H1 (cell line): Measurements from ENCODE around the gene HHAT. TPM values are rescaled to one million over a fixed set of nuclear protein-coding genes. Genes with fewer than 3 reads are reported as not detected.

Experiments
- CTCF ChIA-PET: fragments of 300-600 bp; sonication (Branson Sonifier 250); formaldehyde crosslinking; loops from one replicate; lab custom pipeline; 2021; ENCODE audit not compliant: partially characterized antibody; lab: Charles Lee
- POLR2A ChIA-PET: fragments of 300-600 bp; sonication (Branson Sonifier 250); formaldehyde crosslinking; loops from one replicate; lab custom pipeline; 2021; ENCODE audit warnings: inconsistent platforms; ENCODE audit not compliant: partially characterized antibody; lab: Charles Lee
- DNase-seq, 2 experiments: peaks; one replicate each; pipeline versions ENCODE4 v3.0.0 to v3.0.0-alpha.2; 2010 to 2022; ENCODE audit warnings: low spot score in 2 of 2, low read depth in 1 of 2, mixed read lengths in 1 of 2
- FAIRE-seq: peaks from 2 replicates; lab custom pipeline; 2011; peaks lifted over from hg19 to GRCh38; lab: Jason Lieb, UNC
- H2AFZ ChIP-seq: 2 replicates; pipeline ENCODE4 v1.8.1; 2012; ENCODE audit warnings: low read length, inconsistent platforms
- H2AK5ac ChIP-seq: 2 replicates; pipeline ENCODE4 v1.6.1; 2013; ENCODE audit warnings: low read depth, low read length
- H2BK120ac ChIP-seq: replicated peaks from 2 replicates; pipeline ENCODE3; 2013; ENCODE audit warnings: low read depth, low read length, inconsistent platforms
- H2BK12ac ChIP-seq: 2 replicates; pipeline ENCODE4 v1.6.1; 2013; ENCODE audit warnings: low read depth, low read length
- H2BK15ac ChIP-seq: 2 replicates; pipeline ENCODE4 v1.6.1; 2013; ENCODE audit warnings: low read length
- H2BK20ac ChIP-seq: 2 replicates; pipeline ENCODE4 v1.6.1; 2013; ENCODE audit warnings: low read length
- H2BK5ac ChIP-seq: 2 replicates; pipeline ENCODE4 v1.6.1; 2013; ENCODE audit warnings: low read depth, low read length
- H3K14ac ChIP-seq: 2 replicates; pipeline ENCODE4 v1.6.1; 2013; ENCODE audit warnings: inconsistent platforms; ENCODE audit not compliant: insufficient read length
- H3K18ac ChIP-seq: 2 replicates; pipeline ENCODE4 v1.6.1; 2013; ENCODE audit warnings: low read length; ENCODE audit errors: extremely low read depth
- H3K23ac ChIP-seq: 2 replicates; pipeline ENCODE4 v1.6.1; 2013; ENCODE audit warnings: inconsistent platforms; ENCODE audit not compliant: insufficient read length
- H3K23me2 ChIP-seq: 2 replicates; pipeline ENCODE4 v1.6.1; 2013; ENCODE audit warnings: low read depth, low read length
- H3K27ac ChIP-seq: 2 replicates; pipeline ENCODE4 v1.6.1; 2011; ENCODE audit warnings: low read depth, low read length, inconsistent platforms
- H3K27me3 ChIP-seq, 4 experiments: replicated peaks in 1 of 4; 1 replicate in 1 of 4; 2 replicates in 3 of 4; pipeline versions ENCODE4 v1.6.1 to v1.8.1; 2011 to 2013; ENCODE audit warnings: low read length in 3 of 4, mild to moderate bottlenecking in 3 of 4, inconsistent platforms in 2 of 4, mixed read lengths in 2 of 4, moderate library complexity in 1 of 4; ENCODE audit not compliant: control insufficient read depth in 3 of 4, insufficient read depth in 3 of 4; ENCODE audit errors: extremely low read depth in 1 of 4
- H3K36me3 ChIP-seq, 4 experiments: 2 replicates each; pipeline versions ENCODE4 v1.6.1 to v1.8.1; 2011 to 2013; ENCODE audit warnings: mild to moderate bottlenecking in 4 of 4, low read length in 3 of 4, moderate library complexity in 2 of 4, control low read depth in 1 of 4, inconsistent platforms in 1 of 4; ENCODE audit not compliant: insufficient read depth in 4 of 4, control insufficient read depth in 2 of 4
- H3K4ac ChIP-seq: replicated peaks from 2 replicates; pipeline ENCODE3; 2013; ENCODE audit warnings: low read length, low read depth, mixed read lengths, inconsistent platforms; ENCODE audit not compliant: insufficient read length
- H3K4me1 ChIP-seq, 4 experiments: replicated peaks in 1 of 4; 1 replicate in 1 of 4; 2 replicates in 3 of 4; pipeline versions ENCODE4 v1.6.1 to v1.8.1; 2011 to 2013; ENCODE audit warnings: low read length in 3 of 4, inconsistent platforms in 2 of 4, mixed read lengths in 1 of 4; ENCODE audit not compliant: insufficient read depth in 4 of 4, control insufficient read depth in 3 of 4
- H3K4me2 ChIP-seq, 2 experiments: 2 replicates each; pipeline versions ENCODE4 v1.6.1 to v1.8.1; 2011 to 2013; ENCODE audit warnings: low read depth in 2 of 2, low read length in 2 of 2, control low read depth in 1 of 2, inconsistent platforms in 1 of 2, mild to moderate bottlenecking in 1 of 2; ENCODE audit not compliant: insufficient read depth in 1 of 2
- H3K4me3 ChIP-seq, 4 experiments: fragments of 200-600, 300-600 bp in 1 of 4; sonication (generic), shearing (Covaris generic), sonication (Bioruptor Twin) in 1 of 4; 2 replicates each; pipeline versions ENCODE4 v1.5.1 to v1.8.1; 2011 to 2016; ENCODE audit warnings: low read length in 4 of 4, low read depth in 3 of 4, control low read depth in 2 of 4, inconsistent platforms in 2 of 4, mild to moderate bottlenecking in 2 of 4, mixed read lengths in 1 of 4, moderate library complexity in 1 of 4; ENCODE audit not compliant: insufficient read depth in 2 of 4; ENCODE audit errors: extremely low read depth in 1 of 4
- H3K56ac ChIP-seq: replicated peaks from 2 replicates; pipeline ENCODE3; 2013; ENCODE audit warnings: low read depth, mild to moderate bottlenecking, mixed read lengths, low read length, inconsistent platforms; ENCODE audit not compliant: insufficient read length
- H3K79me1 ChIP-seq: 2 replicates; pipeline ENCODE4 v1.6.1; 2013; ENCODE audit warnings: low read depth, low read length, control low read depth
- H3K79me2 ChIP-seq, 2 experiments: 2 replicates each; pipeline versions ENCODE4 v1.6.1 to v1.8.1; 2012 to 2013; ENCODE audit warnings: low read length in 2 of 2, mild to moderate bottlenecking in 2 of 2, inconsistent platforms in 1 of 2; ENCODE audit not compliant: insufficient read depth in 2 of 2, control insufficient read depth in 1 of 2
- H3K9ac ChIP-seq, 4 experiments: replicated peaks in 1 of 4; 1 replicate in 1 of 4; 2 replicates in 3 of 4; pipeline versions ENCODE4 v1.6.1 to v1.8.1; 2011 to 2013; ENCODE audit warnings: low read depth in 3 of 4, low read length in 3 of 4, control low read depth in 2 of 4, mild to moderate bottlenecking in 2 of 4, moderate library complexity in 2 of 4, inconsistent platforms in 1 of 4; ENCODE audit errors: extremely low read depth in 1 of 4
- H3K9me3 ChIP-seq, 2 experiments: 2 replicates each; pipeline versions ENCODE4 v1.6.1 to v1.8.1; 2012 to 2013; ENCODE audit warnings: mild to moderate bottlenecking in 2 of 2, moderate library complexity in 2 of 2, control low read depth in 1 of 2, inconsistent platforms in 1 of 2, low read depth in 1 of 2, low read length in 1 of 2, mixed read lengths in 1 of 2; ENCODE audit not compliant: insufficient read depth in 2 of 2
- H4K20me1 ChIP-seq, 2 experiments: replicated peaks in 1 of 2; 2 replicates each; pipeline versions ENCODE3 to v1.8.1; 2011 to 2013; ENCODE audit warnings: inconsistent platforms in 2 of 2, low read length in 2 of 2, mild to moderate bottlenecking in 1 of 2; ENCODE audit not compliant: insufficient read depth in 2 of 2, control insufficient read depth in 1 of 2
- H4K5ac ChIP-seq: 2 replicates; pipeline ENCODE4 v1.6.1; 2013; ENCODE audit warnings: low read length, low read depth, mixed read lengths, inconsistent platforms; ENCODE audit not compliant: insufficient read length
- H4K8ac ChIP-seq: 2 replicates; pipeline ENCODE4 v1.8.0; 2013; ENCODE audit warnings: mild to moderate bottlenecking, moderate library complexity, low read length, inconsistent platforms; ENCODE audit not compliant: insufficient read depth; ENCODE audit errors: extremely low read depth
- H4K91ac ChIP-seq: replicated peaks from 2 replicates; pipeline ENCODE3; 2013; ENCODE audit warnings: low read length, mixed read lengths, inconsistent platforms; ENCODE audit not compliant: insufficient read length
- CHD1 ChIP-seq: IDR thresholded peaks from 2 replicates; pipeline ENCODE4 v1.6.1; 2012; ENCODE audit warnings: low read depth, low read length, improper control_type of control experiment
- CTBP2 ChIP-seq: IDR thresholded peaks from 2 replicates; pipeline ENCODE4 v1.7.0; 2011; ENCODE audit warnings: borderline replicate concordance, mild to moderate bottlenecking, moderate library complexity, mixed read lengths, low read length; ENCODE audit not compliant: insufficient read depth, insufficient read length
- POLR2A ChIP-seq, 2 experiments: IDR thresholded peaks; 1 replicate in 1 of 2; 2 replicates in 1 of 2; pipeline ENCODE4 v1.6.1; 2011; ENCODE audit warnings: low read depth in 2 of 2, low read length in 2 of 2, mild to moderate bottlenecking in 2 of 2; ENCODE audit errors: control extremely low read depth in 1 of 2
- WGBS, 2 experiments: shearing (Covaris generic) in 1 of 2; methylation state at CpG; one replicate each; pipeline versions ENCODE4 v1.1.6 to v1.1.7; 2013 to 2015; ENCODE audit warnings: low lambda C conversion rate in 2 of 2, mixed read lengths in 2 of 2, inconsistent platforms in 1 of 2, low coverage in 1 of 2, missing lambda C conversion rate in 1 of 2; ENCODE audit not compliant: insufficient replicate concordance in 2 of 2, insufficient coverage in 1 of 2, insufficient read length in 1 of 2; ENCODE audit errors: extremely low coverage in 1 of 2, missing lambda C conversion rate in 1 of 2; 5-methylcytosine and 5-hydroxymethylcytosine counted together
- polyA plus RNA-seq, 7 experiments: library from polyadenylated mRNA; depleted of rRNA in 3 of 7; stranded (reverse) in 5 of 7; unstranded in 2 of 7; fragments of >200 nt in 5 of 7; fragments of 200-250 nt in 2 of 7; gene quantifications; 1 replicate in 5 of 7; 2 replicates in 1 of 7; 4 replicates in 1 of 7; pipeline versions ENCODE4 v1.2.1 to v1.2.3, GENCODE V29; 2011 to 2013; ENCODE audit warnings: missing spikeins in 2 of 7, mixed read lengths in 2 of 7
- total RNA-seq: library from RNA; stranded (reverse); fragmentation: NEBNext Ultra II Directional; extraction: Animal tissue kit (Norgen Biotek cat#: 25700); gene quantifications from 2 replicates; pipeline ENCODE4 v1.2.1, GENCODE V29; 2021

Gene HHAT
- total and polyA plus RNA-seq, 2 of the 8 experiments (the other 6 are each of a cell fraction or from before 2014, with no cell fraction given): 0.15 to 0.51 TPM

DNA sequence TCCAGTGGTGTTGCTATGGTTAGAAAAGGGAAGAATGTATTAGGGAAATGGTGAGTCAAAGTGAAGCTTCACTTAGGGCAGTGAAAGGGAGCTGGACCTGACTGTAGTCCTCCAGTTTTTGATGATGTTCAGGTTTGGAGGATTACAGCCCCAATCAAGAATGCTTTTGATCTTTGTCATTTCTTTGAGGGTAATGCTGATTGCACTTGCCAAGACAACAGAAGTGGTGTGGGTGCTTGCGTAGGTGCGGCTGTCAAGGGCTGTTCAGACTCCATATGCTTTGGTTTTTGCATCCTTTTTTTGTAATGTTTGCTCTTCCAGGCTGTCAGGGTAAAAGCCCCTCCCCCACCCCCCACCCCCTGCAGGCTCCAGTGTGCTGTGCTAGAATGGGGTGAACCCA, 38.9 kb downstream of the HHAT start:
- H3K56ac ChIP-seq: no peak overlapping the region
- no peaks in the 10 kb centered on the region for H3K36me3 ChIP-seq
- H2AFZ ChIP-seq: no peak overlapping the region
- 0 out of 2 replicates have a peak overlapping the region, but pooled peaks have one; percentile 31 for H2AK5ac ChIP-seq
- CTCF ChIA-PET: interaction anchor here (0.5 to 5.6 kb wide), 6 partner anchors 7 to 214 kb away, joined by 3 to 42 read pairs (median 5); no protein-coding TSS in a partner anchor
- 90% methylated on average over 2 of the region's 2 CpGs; no CpG with 5 or more reads in 1 of the 2 experiments for WGBS, 2 experiments
- H4K5ac ChIP-seq: no peak overlapping the region
- FAIRE-seq: no peak
- H3K4ac ChIP-seq: no peak overlapping the region
- H4K20me1 ChIP-seq: no peaks in the 10 kb centered on the region
- H3K23ac ChIP-seq: no peak overlapping the region
- H3K79me2 ChIP-seq: no peaks in the 10 kb centered on the region
- TF ChIP-seq CTBP2 (no peak), POLR2A (IDR thresholded peaks at IDR 0.05; ENCODE audit: control extremely low read depth in 1 of 2, low read depth in 2 of 2, low read length in 2 of 2) (no peak), CHD1 (no peak)
- POLR2A ChIA-PET: interaction anchor here (1.4 kb wide), 1 partner anchor 9 kb away, joined by 4 read pairs; no protein-coding TSS in a partner anchor
- no peak overlapping the region for H3K18ac ChIP-seq
- H2BK15ac ChIP-seq: 0 out of 2 replicates have a peak overlapping the region, but pooled peaks have one; percentile 65
- H2BK120ac ChIP-seq: no peak overlapping the region
- H4K91ac ChIP-seq: no peak overlapping the region
- no peak overlapping the region for H3K4me3 ChIP-seq
- H4K8ac ChIP-seq: no peak overlapping the region; the same call in 1 of the 2 replicates
- H2BK5ac ChIP-seq: no peak overlapping the region
- H3K27ac ChIP-seq: no peak overlapping the region
- no peak overlapping the region for H3K14ac ChIP-seq
- H3K79me1 ChIP-seq: no peaks in the 10 kb centered on the region
- H3K27me3 ChIP-seq: peaks cover 0 to 5% (median 2%) of the 10 kb centered on the region in 4 experiments; a peak in 1 of 7 replicates
- no peaks in the 10 kb centered on the region for H3K9me3 ChIP-seq
- H3K4me2 ChIP-seq: 0 out of 4 replicates have a peak overlapping the region, but pooled peaks of 1 of the 2 experiments have one; percentile 31
- H2BK12ac ChIP-seq: peak overlapping the region; percentile 62; the same call in 1 of the 2 replicates
- H3K4me1 ChIP-seq: peaks cover 5 to 17% (median 15%) of the 10 kb centered on the region in 4 experiments; a peak in 6 of 7 replicates
- DNase-seq: no peak
- no peak overlapping the region; a peak in 1 of 7 replicates for H3K9ac ChIP-seq
- no peaks in the 10 kb centered on the region for H3K23me2 ChIP-seq
- H2BK20ac ChIP-seq: no peak overlapping the region
